ENCODE results near the gene BCKDHA.

- no peak for TF ChIP-seq CTCF (conservative IDR thresholded peaks at IDR 0.05; ENCODE audit: low read depth, low read length)
- no peak for TF ChIP-seq FOS (IDR thresholded peaks at IDR 0.05; ENCODE audit: low read depth, low read length)
- no peak for TF ChIP-seq RAD21 (IDR thresholded peaks at IDR 0.05; ENCODE audit: low read length)
Measured at GRCh38 chr19:41430922-41431321, 33.3 kb downstream of the BCKDHA start.
